ENCODE measurements around the gene F11.
"Not testable (repeated sequence)": the region's sequence is repeated elsewhere in the genome, so short reads cannot be mapped to it uniquely, and the experiment has no call there.

Gene F11
- total RNA-seq, result 0 to 0.20 reads per million in 2 donors

DNA sequence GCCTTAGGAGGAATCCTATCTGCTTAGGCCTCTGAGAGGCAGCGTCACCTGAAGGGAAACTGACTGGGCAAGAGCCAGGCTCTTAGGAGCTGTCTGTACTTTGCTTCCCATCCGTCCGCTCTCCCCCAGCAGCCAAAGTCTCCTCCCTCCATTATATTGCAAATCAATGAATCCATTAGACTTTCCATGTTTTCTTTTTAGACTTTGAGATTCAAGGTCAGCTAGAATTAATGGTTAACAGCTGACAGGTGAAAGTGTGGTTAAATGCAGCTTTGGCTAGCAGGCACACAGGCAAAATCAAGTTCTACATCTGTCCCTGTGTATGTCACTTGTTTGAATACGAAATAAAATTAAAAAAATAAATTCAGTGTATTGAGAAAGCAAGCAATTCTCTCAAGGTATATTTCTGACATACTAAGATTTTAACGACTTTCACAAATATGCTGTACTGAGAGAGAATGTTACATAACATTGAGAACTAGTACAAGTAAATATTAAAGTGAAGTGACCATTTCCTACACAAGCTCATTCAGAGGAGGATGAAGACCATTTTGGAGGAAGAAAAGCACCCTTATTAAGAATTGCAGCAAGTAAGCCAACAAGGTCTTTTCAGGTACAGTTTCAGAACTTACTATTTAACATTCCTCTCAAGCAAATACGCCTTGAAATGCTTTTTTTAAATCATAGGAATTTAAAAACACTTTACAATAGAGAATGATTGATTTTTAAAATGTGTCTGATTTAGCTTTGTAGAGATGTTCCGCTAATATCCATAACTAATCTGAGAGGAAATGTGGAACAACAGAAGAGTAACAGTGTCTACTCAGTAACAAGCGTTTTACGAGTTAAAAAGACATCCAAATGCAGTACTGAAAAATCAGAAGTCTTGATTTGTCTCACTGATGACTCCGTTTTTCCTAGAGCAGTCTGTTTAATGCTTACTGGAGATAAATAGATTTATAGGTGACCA is at the start of gene F11:
Gene F11, plus strand, starts transcription at position 507 of the 970 bp plus-strand sequence. CDS start 948 bp downstream, outside the sequence.
- DNase-seq, result no peak

DNA sequence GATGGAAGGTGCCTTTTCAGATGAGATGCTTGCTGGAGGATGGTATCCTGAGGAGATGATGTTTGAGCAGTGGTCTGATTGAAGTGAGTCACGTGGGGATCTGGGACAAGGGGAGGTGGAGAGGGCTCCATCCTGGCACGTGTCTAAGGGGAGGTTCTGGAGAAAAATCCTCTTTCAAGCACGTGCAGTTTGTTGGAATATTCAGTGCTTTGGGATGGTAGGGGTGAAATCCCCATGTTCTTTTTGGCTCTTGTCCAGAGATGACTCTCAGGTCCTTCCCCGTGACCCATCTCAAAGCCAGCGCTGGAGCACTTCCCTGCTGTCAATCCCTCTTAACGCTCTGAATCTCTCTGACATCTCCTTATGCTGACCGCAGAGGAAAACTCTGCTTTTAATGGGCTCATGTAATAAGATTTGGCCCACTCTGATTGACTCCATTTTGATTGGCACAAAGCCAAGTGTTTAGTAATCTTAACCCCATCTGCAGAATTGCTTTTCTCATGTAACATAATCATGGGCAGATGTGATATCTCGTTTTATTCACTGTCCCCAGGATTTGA is 49.4 kb upstream of the F11 start:
- DNase-seq, result no peak

DNA sequence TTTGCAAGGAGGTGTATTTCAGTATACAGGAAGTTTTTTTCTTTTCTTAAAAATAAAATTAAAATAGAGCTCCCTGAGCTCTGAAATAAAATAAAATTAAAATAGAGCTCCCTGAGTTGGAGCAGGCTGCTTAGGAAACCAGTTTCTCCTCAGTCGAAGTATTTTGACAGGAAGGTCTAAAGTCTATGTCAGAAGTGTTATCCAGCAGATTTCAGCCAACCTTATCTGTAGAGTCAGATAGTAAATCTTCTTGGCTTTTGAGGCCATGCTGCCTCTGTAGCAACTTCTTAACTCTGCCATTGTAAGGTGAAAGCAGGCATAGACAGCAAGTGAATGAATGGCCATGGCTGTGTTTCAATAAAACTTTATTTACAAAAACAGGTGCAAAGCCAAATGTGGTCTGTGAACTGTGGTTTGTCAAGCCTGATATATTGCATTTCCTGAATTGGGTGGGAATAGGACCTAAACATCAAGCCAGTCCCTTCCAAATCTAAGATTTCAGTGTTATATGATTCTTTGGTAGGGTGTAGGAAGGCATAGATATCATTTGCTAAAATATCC is 48.2 kb upstream of the F11 start:
- no peak for DNase-seq

DNA sequence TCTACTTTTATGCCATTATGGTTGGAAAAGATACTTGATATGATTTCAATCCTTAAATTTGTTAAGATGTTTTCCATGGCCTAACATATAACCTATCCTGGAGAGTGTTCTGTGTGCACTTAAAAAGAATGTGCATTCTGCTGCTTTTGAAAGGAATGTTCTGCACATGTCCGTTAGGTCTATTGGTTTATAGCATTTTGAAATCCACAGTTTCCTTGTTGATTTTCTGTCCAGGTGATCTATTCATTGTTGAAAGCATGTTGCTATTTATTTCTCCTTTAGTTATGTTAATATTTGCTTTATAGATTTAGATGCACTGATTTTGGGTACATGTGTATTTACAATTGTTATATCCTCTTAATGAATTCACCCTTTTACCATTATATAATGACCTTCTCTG is 44.4 kb upstream of the F11 start:
- no peak for DNase-seq

DNA sequence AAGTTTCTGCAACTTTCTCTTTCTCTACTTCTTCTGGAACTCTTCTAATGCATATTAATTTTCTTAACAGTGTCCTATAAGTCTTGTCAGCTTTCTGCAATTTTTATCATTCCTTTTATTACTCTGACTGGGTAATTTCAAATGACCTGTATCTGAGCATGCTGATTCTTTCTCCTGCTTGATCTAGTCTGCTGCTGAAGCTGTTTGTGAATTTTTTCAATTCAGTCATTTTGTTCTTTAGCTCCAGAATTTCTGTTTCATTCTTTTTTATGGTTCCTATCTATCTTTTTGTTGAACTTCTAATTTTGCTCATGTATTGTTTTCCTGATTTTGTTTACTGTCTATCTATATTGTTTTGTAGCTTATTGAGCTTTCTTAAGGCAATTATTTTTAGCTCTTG is 40.1 kb upstream of the F11 start:
- no peak for DNase-seq

DNA sequence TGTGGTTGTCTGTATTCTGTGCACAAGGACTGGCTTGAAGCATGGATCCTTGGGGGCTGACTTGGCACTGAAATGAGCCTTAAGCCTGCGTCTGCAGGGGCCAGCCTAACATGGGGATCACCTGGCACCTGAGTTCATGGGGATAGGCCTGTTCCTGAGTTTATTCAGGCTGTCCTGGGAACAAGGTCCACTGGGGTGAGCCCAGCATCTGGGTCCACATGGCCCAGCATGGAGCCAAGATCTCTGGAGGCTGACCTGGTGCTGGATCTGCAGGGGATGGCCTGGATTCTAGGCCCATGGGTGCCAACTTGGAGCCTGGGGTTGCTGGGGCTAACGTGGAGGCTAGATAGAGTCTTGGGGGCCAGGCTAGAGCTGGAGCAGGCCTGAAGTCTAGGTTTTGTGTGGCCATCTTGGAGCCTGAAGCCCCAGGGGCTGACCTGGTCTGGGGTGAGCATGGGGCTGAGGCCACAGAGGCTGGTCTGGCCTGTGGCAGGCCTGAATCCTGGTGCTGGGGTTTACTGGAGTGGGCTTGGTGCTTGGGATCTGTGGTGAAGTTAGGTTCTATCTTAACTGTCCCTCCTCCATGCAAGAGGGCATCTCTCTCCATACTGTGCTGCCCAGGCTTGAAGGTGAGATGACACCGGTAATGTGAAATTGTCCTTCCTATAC is 39.3 kb upstream of the F11 start:
- no peak for DNase-seq

DNA sequence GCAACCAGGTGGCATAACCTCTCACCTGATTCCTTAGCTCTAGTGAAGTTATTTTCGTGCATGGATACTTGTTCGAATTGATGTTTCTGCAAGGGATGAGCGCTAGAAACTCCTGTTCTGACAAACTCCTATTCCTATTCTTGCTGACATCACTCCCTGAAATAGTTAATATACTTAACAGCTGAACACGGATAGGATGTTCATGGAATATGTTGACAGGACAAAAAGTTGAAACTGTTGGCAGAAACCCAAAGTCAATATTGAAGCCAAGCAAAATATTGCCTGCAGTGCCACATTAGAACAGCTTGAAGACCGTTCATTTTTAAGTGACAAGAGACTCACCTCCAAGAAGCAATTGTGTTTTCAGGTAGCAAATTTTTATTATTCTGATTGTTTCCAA is 38.8 kb upstream of the F11 start, which contains the start of gene KLKB1:
Gene KLKB1, plus strand, starts transcription at position 287 of the 400 bp plus-strand sequence. CDS start 689 bp downstream, outside the sequence.
- no peak for DNase-seq

DNA sequence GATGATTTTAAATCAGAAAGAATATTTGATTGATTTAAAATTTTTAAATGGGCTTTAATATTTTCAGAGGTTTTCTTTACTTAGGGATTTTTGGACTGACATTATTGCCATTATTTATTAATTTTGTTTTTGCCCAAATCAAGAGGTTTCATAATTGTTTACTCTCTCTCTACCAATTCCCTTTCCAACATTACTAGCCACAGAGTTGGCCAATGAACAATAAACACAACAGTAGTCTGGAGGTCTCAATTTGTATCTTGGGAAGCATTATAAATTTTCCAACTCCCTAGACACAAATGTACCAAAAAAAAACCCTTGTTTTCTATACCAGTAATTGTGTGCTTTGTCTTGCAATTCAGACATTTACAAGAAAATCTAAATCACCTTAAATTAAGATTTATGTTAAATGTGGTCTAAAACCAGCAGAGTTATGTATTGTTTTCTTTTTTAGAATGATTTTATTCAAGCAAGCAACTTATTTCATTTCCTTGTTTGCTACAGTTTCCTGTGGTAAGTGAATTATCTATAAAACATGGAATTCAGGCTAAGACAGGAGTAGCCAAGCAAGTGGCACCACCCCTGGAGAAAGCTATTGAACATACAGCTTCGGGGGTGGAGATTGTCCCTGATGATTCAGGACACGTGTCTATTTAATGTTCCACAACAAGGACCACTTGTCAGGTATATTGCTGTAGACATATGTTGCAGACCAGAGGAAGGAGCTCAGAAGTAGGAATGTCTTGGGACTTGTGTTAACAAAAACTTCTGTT is 38.1 kb upstream of the F11 start:
- DNase-seq, result no peak

DNA sequence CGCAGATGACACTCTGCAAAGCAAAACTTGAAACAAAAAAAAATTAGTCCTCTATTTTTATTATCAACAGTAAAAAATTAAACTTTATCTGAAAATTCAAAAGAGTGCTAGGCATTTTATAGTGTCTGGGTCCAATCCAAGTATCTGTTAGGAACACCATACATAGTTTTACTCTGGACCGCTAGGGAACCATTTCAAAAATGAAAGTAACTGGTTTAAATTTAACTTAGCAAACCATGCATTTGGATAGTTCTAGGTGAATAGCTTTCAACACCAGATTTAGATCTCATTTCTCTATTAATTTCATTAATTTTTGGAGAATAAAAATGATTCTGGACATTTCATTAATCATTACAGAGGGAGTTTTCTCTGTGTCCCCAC is 37.5 kb upstream of the F11 start:
- no peak for DNase-seq

DNA sequence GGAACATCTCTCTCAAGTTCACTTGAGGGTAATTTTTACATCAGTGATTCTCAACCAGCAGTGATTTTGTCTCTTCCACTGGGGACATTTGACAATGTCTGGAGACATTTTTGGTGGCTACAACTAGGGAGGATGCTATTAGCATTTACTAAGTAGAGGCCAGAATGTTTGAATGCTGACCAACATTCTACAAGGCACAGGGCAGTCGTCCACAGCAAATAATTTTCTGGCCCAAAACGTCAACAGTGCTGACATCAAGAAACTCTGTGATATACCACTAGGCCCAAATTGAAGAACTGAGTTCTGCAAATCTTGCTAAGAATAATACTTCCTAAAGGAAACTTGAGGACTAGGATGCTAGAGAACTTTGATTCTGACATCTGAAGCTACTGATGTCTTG is 31.6 kb upstream of the F11 start:
- DNase-seq, result no peak

DNA sequence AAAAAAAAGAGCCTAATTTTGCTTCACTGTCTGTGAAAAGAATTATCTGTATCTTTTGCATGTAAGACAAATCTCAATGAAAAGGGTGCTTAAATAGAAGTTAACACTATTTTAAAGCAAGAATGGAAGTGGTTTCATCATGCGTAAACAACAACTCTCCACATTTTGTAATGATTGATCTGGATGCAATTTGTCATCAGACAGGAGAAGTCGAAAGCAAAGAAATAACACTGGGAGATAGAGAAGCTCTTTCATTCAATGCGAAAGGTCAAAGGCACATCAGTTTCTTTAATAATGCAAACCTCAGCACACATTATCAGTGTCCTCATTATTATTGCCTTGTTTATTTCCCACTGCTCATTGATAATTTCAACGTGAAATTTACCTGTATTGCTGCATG is 29.9 kb upstream of the F11 start:
- no peak for DNase-seq

DNA sequence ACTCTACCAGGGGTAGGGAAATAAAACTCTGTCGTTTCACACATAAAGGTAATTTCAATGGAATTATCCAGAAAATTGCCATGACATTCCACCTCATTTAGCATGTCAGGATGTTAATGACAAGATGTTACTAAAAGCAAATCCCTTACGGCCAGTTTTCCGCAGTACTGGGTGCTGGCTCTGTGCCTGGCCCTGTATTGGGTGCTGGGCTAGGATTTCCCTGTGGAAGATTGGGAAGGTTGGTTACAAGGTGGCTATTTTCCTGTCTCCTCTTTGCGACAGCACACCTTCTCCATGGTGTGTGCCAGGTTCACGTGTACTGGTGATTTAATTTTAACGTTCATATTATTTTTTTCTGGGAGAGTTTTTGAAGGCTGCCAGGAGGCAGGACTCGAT is 25.5 kb upstream of the F11 start:
- DNase-seq, result no peak

DNA sequence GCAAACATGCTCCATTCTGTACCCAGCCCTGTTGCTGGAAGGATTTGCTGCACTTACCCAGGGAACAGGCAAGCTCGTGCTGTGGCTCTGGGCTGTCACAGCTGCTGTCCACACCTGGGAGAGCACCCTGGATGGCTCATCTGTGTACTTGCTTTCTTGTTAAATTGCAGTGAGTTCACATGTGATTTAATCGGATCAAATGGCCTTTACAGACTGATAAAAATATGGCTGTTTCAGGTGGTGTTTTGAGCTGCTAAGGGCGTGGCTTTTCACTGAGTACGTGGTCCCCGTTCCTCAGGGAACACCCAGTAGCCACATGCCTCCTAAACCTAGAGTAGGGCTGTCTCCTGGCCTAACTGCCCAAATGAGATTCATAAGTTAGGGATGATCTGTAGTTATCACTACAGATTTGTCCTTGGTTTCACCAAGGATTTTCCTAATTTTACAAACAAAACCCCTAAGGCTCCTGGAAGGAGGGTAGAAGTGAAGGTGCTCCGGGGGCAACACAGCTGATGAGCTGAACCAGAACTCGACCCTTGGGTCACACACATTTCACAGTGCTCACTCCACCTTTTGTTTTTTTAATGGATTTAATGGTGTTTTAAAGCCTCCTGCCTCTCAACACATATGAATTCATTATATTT is 25.0 kb upstream of the F11 start:
- no peak for DNase-seq

DNA sequence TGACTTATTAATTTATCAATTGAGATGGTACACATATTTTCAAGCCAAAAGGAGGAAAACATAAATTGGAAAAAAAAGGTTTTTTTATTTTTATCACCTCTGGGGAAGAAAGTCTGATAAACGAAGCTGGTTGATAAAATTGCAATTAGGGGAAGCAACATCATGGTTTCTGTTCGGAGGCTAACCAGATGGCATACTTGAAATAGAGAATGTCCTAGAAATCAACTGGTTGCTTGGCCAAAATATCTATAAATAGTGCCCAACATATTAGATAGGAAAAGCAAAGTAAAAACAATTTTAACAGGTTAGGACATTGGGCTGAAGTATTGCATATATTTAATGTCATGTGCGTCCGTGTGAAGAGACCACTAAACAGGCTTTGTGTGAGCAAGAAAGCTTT is 24.4 kb upstream of the F11 start:
- DNase-seq, result no peak

DNA sequence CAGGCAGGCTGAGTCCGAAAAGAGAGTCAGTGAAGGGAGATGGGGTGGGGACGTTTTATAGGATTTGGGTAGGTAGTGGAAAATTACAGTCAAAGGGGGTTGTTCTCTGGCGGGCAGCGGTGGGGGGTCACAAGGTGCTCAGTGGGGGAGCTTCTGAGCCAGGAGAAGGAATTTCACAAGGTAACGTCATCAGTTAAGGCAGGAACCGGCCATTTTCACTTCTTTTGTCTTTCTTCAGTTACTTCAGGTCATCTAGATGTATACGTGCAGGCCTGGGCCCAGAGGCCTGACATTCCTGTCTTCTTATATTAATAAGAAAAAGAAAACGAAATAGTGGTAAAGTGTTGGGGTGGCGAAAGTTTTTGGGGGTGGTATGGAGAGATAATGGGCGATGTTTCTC is 24.0 kb upstream of the F11 start:
- not testable (repeated sequence) for DNase-seq

DNA sequence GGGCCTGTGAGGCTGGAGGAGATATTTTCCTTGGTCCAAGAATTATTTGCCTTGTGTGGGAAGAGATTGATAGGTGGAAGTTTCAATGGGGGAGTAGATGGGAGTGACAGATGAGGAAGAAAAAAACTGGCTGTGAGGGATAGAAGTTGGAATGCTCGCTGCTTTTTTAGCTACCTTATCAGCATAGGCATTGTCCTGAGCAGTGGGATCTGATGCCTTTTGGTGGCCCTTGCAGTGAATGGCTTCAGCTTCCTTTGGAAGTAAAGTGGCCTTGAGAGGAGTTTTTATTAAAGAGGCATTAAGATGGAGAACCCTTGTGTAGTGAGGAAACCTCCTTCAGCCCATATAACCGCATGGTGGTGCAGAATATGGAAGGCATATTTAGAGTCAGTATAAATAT is 22.7 kb upstream of the F11 start:
- DNase-seq, result no peak

DNA sequence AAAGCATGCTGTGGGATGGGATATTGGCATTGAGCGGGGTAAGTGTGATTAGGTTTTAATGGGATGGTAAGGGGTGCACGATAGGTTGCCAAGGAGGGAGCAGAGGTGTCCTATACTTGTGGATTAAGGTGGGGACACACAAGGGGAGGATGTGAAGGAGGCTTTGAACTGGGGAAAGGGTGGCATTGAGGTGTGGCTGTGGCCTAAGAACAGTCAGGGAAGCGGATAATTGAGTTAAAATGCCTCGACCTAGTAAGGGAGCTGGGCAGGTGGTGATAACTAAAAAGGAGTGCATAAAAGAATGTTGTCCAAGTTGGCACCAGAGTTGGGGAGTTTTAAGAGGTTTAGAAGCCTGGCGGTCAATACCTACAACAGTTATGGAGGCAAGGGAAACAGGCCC is 21.2 kb upstream of the F11 start:
- no peak for DNase-seq

DNA sequence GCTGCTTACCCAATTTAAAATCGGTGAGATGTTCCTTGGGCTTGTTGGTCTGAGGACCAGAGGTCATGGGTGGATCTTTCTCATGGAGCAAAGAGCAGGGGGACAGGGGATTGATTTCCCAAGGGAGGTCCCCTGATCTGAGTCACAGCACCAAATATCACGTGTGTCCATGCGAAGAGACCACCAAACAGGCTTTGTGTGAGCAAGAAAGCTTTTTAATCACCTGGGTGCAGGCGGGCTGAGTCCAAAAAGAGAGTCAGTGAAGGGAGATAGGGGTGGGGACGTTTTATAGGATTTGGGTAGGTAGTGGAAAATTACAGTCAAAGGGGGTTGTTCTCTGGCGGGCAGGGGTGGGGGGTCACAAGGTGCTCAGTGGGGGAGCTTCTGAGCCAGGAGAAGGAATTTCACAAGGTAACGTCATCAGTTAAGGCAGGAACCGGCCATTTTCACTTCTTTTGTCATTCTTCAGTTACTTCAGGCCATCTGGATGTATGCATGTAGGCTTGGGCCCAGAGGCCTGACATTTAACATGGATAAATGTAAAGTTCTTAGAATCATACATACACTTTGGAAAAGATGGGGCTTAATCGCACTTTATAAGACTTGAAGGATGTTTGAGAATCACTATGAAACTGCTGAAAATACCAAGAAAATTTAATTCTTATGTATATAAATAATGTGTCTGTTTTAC is 18.8 kb upstream of the F11 start:
- not testable (repeated sequence) for DNase-seq

DNA sequence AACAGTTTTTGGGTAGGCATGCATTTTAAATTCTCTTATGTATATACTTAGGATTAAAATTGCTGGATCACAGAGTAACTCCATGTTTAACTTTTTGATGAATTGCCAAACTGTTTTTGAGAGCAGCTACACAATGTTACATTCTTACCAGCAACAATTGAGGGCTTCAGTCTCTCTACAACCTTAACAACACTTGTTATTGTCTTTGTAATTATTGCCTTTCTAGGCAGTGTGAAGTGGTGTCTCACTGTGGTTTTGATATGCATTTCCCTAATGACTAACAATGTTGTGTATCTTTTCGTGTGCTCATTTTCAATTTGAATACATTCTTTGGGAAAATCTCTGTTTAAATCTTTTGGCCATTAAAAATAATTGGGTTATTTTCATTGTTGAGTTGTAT is 17.3 kb upstream of the F11 start:
- no peak for DNase-seq

DNA sequence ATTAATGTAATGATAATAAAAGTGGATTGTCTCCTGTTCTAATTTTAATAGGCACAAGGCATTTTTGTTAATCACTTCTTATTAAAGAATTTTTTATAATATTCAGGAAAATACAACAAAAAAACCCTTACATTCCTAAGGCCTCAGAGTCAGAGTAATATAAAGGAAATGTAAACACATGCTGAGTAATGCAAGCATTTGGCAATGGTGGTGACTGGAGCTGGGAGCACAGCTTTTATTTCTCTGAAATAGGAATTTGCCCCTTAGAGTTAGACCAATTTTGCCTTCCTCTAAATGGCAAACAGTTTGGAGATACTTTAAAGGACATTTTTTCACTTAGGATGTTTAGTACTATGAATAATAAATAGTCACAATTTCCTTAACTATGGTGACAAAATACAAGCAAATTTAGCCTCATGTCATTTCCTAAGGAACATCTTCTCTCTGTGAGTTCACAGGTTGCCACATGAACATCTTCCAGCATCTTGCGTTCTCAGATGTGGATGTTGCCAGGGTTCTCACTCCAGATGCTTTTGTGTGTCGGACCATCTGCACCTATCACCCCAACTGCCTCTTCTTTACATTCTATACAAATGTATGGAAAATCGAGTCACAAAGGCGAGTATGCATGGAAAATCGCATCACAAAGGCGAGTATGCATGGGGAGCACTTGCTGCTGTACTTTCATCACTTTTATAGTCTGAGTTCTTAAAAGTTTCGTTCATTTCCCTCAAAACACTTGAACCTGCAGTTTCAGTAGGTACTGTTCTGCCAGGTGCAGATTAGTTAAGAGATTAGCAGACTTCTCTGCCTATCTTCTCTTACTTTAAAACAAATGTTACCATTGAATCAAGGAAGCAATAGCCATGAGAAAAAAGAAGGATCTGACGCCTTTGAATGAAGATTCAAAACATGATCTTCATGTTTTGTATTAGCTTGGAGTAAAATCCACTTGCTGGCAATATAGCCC is 15.9 kb upstream of the F11 start:
- DNase-seq, result no peak
